ENCODE results near the gene PCYT2.

Gene PCYT2

GRCh38 chr17:81851423-81851822, 59.8 kb downstream of the PCYT2 start:
- DNase-seq (ENCODE audit: low read depth) = no peak
